ENCODE results near the gene RNF126.

DNA sequence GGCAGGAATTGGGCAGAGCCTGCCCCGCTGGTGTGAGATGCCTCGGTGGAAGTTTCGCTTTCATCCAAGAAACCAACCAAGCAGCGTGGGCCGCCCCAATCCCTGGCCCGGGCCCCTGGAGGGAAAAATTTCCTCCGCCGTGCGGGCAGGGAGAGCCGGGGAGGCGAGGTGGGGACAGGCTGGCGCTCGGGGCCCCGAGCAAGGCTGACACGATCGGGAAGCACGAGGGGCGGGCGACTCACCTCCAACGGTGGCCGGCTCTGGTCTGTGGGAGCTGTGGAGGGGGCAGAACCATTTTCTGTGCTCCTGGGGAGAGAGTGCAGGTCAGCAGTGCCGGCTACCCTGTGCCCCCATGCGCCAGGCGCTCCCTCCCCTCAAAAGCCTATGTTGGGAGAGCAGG is 11.0 kb downstream of the RNF126 start:
- no peak for TF ChIP-seq EZH2 (IDR thresholded peaks at IDR 0.05; ENCODE audit: borderline replicate concordance, low read depth, low read length, severe bottlenecking)
- TF ChIP-seq, protein P1, sequence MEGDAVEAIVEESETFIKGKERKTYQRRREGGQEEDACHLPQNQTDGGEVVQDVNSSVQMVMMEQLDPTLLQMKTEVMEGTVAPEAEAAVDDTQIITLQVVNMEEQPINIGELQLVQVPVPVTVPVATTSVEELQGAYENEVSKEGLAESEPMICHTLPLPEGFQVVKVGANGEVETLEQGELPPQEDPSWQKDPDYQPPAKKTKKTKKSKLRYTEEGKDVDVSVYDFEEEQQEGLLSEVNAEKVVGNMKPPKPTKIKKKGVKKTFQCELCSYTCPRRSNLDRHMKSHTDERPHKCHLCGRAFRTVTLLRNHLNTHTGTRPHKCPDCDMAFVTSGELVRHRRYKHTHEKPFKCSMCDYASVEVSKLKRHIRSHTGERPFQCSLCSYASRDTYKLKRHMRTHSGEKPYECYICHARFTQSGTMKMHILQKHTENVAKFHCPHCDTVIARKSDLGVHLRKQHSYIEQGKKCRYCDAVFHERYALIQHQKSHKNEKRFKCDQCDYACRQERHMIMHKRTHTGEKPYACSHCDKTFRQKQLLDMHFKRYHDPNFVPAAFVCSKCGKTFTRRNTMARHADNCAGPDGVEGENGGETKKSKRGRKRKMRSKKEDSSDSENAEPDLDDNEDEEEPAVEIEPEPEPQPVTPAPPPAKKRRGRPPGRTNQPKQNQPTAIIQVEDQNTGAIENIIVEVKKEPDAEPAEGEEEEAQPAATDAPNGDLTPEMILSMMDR (IDR thresholded peaks at IDR 0.05; ENCODE audit: borderline replicate concordance, extremely low read depth, low read length, poor library complexity, severe bottlenecking) = no peak
